ENCODE data around the gene CLDN15. TPM values are rescaled to one million over a fixed set of nuclear protein-coding genes. Genes with fewer than 3 reads are reported as not detected.
A peak's percentile ranks its signal among the peaks of the same experiment; 100 is the strongest.

Gene CLDN15
- polyA plus RNA-seq, 3 donors: 19.3 TPM; not detected in 2

- TF ChIP-seq, protein P1, sequence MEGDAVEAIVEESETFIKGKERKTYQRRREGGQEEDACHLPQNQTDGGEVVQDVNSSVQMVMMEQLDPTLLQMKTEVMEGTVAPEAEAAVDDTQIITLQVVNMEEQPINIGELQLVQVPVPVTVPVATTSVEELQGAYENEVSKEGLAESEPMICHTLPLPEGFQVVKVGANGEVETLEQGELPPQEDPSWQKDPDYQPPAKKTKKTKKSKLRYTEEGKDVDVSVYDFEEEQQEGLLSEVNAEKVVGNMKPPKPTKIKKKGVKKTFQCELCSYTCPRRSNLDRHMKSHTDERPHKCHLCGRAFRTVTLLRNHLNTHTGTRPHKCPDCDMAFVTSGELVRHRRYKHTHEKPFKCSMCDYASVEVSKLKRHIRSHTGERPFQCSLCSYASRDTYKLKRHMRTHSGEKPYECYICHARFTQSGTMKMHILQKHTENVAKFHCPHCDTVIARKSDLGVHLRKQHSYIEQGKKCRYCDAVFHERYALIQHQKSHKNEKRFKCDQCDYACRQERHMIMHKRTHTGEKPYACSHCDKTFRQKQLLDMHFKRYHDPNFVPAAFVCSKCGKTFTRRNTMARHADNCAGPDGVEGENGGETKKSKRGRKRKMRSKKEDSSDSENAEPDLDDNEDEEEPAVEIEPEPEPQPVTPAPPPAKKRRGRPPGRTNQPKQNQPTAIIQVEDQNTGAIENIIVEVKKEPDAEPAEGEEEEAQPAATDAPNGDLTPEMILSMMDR (IDR thresholded peaks at IDR 0.05): no peak
- Histone ChIP-seq H3K36me3 (replicated peaks in 1 of 2; ENCODE audit: control insufficient read depth in 1 of 2, insufficient read depth in 2 of 2, low read length in 2 of 2) (peaks cover 15 to 28% of the 10 kb centered on the region in 2 donors), H4K20me1 (ENCODE audit: insufficient read depth, low read length) (peaks cover 85% of the 10 kb centered on the region), H3K9ac (ENCODE audit: insufficient read depth, low read length, poor library complexity, severe bottlenecking) (no peak overlapping the region), H2AFZ (ENCODE audit: insufficient read depth, low read depth, low read length, poor library complexity, severe bottlenecking) (no peak overlapping the region), H3K4me1 (ENCODE audit: control insufficient read depth in 1 of 2, insufficient read depth in 2 of 2, low read length in 2 of 2) (peaks cover 43 to 52% of the 10 kb centered on the region in 2 donors), H3K4me3 (replicated peaks in 1 of 3; ENCODE audit: low read depth in 2 of 3, low read length in 3 of 3) (no peak overlapping the region), H3K27ac (ENCODE audit: low read depth in 1 of 2, low read length in 2 of 2) (no peak overlapping the region), H3K9me3 (replicated peaks in 1 of 2; ENCODE audit: control insufficient read depth in 1 of 2, insufficient read depth in 1 of 2, low read length in 2 of 2) (no peaks in the 10 kb centered on the region), H3K79me2 (ENCODE audit: insufficient read depth, low read length) (peaks cover 17% of the 10 kb centered on the region), H3K27me3 (ENCODE audit: control insufficient read depth in 2 of 2, insufficient read depth in 2 of 2, low read length in 2 of 2) (peaks cover 0 to 27% of the 10 kb centered on the region in 2 donors), H3K4me2 (replicated peaks; ENCODE audit: extremely low read depth, low read length, poor library complexity, severe bottlenecking) (no peak overlapping the region)
- WGBS (ENCODE audit: insufficient coverage): 66% methylated on average over 12 of the region's 27 CpGs
- Mint-ChIP-seq H3K36me3 (peaks cover 41 to 54% of the 10 kb centered on the region in 2 donors), H3K4me3 (peak overlapping the region in 1 of 2 donors; percentile 30), H3K27me3 (ENCODE audit: low read depth in 3 of 3) (peaks cover 14 to 31% (median 23%) of the 10 kb centered on the region in 3 donors), H3K4me1 (peaks cover 47% of the 10 kb centered on the region), H3K27ac (peak overlapping the region in 1 of 7 donors; percentile 9), H3K9me3 (peaks cover 0 to 3% (median 0%) of the 10 kb centered on the region in 7 donors)
- intact Hi-C loops (cut with micrococcal nuclease): no loop called here
- DNase-seq: no peak
These were observed 1.8 kb upstream of the CLDN15 start for GRCh38 chr7:101239191-101239950.

GRCh38 chr7:101238226-101239182 lies 902 bp upstream of the CLDN15 start:
- Mint-ChIP-seq H3K4me1 (peaks cover 40% of the 10 kb centered on the region), H3K27ac (peak overlapping the region in 2 of 7 donors; percentile 54 to 66), H3K9me3 (peaks cover 0 to 3% (median 0%) of the 10 kb centered on the region in 7 donors), H3K36me3 (peaks cover 41 to 58% of the 10 kb centered on the region in 2 donors), H3K27me3 (ENCODE audit: low read depth in 3 of 3) (peaks cover 14 to 31% (median 23%) of the 10 kb centered on the region in 3 donors), H3K4me3 (peak overlapping the region in 1 of 2 donors; percentile 46)
- H3K4me1 ChIP-seq (ENCODE audit: control insufficient read depth in 1 of 2, insufficient read depth in 2 of 2, low read length in 2 of 2): peaks cover 35 to 43% of the 10 kb centered on the region in 2 donors
- H3K36me3 ChIP-seq (replicated peaks in 1 of 2; ENCODE audit: control insufficient read depth in 1 of 2, insufficient read depth in 2 of 2, low read length in 2 of 2): peaks cover 15 to 28% of the 10 kb centered on the region in 2 donors
- H3K9me3 ChIP-seq (replicated peaks in 1 of 2; ENCODE audit: control insufficient read depth in 1 of 2, insufficient read depth in 1 of 2, low read length in 2 of 2): no peaks in the 10 kb centered on the region
- peaks cover 81% of the 10 kb centered on the region for H4K20me1 ChIP-seq (ENCODE audit: insufficient read depth, low read length)
- intact Hi-C loops (cut with micrococcal nuclease): no loop called here
- H3K79me2 ChIP-seq (ENCODE audit: insufficient read depth, low read length): peaks cover 8% of the 10 kb centered on the region
- H3K9ac ChIP-seq (ENCODE audit: insufficient read depth, low read length, poor library complexity, severe bottlenecking): no peak overlapping the region
- TF ChIP-seq, protein P1 (IDR thresholded peaks at IDR 0.05): no peak
- H3K27me3 ChIP-seq (ENCODE audit: control insufficient read depth in 2 of 2, insufficient read depth in 2 of 2, low read length in 2 of 2): peaks cover 0 to 27% of the 10 kb centered on the region in 2 donors
- no peak overlapping the region for H3K27ac ChIP-seq (ENCODE audit: low read depth in 1 of 2, low read length in 2 of 2)
- H3K4me3 ChIP-seq (replicated peaks in 1 of 3; ENCODE audit: low read depth in 2 of 3, low read length in 3 of 3): no peak overlapping the region
- DNase-seq: no peak
- H2AFZ ChIP-seq (ENCODE audit: insufficient read depth, low read depth, low read length, poor library complexity, severe bottlenecking): no peak overlapping the region
- H3K4me2 ChIP-seq (replicated peaks; ENCODE audit: extremely low read depth, low read length, poor library complexity, severe bottlenecking): no peak overlapping the region
- 38% methylated on average over 22 of the region's 28 CpGs for WGBS (ENCODE audit: insufficient coverage)

Data from CD14-positive monocyte (primary cell).